OCI-LY7 (cell line): ENCODE results near the gene TEX2. TPM values are rescaled to one million over a fixed set of nuclear protein-coding genes. Genes with fewer than 3 reads are reported as not detected.
A peak's percentile ranks its signal among the peaks of the same experiment; 100 is the strongest.

Source experiments
- BruUV-seq: library from RNA; stranded (reverse); fragments of 400-500 nt; replicated peaks from 2 replicates; lab custom pipeline; 2021; lab: Mats Ljungman, UMichigan
- CTCF ChIA-PET: fragments of 300-600 bp; sonication (Branson Sonifier 250); formaldehyde crosslinking; loops from one replicate; lab custom pipeline; 2022; ENCODE audit warnings: antibody characterized with exemption; ENCODE audit not compliant: unreplicated experiment; lab: Charles Lee
- POLR2A ChIA-PET: fragments of 300-600 bp; sonication (Branson Sonifier 250); formaldehyde crosslinking; loops from one replicate; lab custom pipeline; 2022; ENCODE audit warnings: antibody characterized with exemption; lab: Charles Lee
- DNase-seq: peaks from one replicate; pipeline ENCODE4 v3.0.0-alpha.2; 2015; ENCODE audit warnings: low spot score
- H2AFZ ChIP-seq: fragments of 200-600 bp; sonication (generic), shearing (Covaris generic); 2 replicates; pipeline ENCODE4 v1.6.1; 2014; ENCODE audit warnings: mild to moderate bottlenecking, antibody characterized with exemption, low read length, moderate library complexity
- H3K27ac ChIP-seq: fragments of 200-600 bp; sonication (generic); 2 replicates; pipeline ENCODE4 v1.5.1; 2014; ENCODE audit warnings: mixed run types, low read depth, mild to moderate bottlenecking, moderate library complexity, low read length, inconsistent platforms; ENCODE audit not compliant: poor library complexity, severe bottlenecking
- H3K36me3 ChIP-seq: fragments of 200-600 bp; sonication (generic); 2 replicates; pipeline ENCODE4 v1.6.1; 2014; ENCODE audit warnings: mild to moderate bottlenecking, antibody characterized with exemption, low read length, moderate library complexity, mixed read lengths; ENCODE audit not compliant: insufficient read depth
- H3K4me1 ChIP-seq: fragments of 200-600 bp; sonication (generic); 2 replicates; pipeline ENCODE4 v1.5.1; 2014; ENCODE audit warnings: mild to moderate bottlenecking, low read length; ENCODE audit not compliant: insufficient read depth, poor library complexity, severe bottlenecking
- H3K4me2 ChIP-seq: fragments of 200-600 bp; sonication (generic); 2 replicates; pipeline ENCODE4 v1.6.1; 2014; ENCODE audit warnings: mild to moderate bottlenecking, low read length
- H3K4me3 ChIP-seq: fragments of 200-600 bp; sonication (generic); 2 replicates; pipeline ENCODE4 v1.5.1; 2014; ENCODE audit warnings: mild to moderate bottlenecking, low read depth, low read length; ENCODE audit not compliant: poor library complexity, severe bottlenecking
- H3K79me2 ChIP-seq: fragments of 200-600 bp; sonication (generic); 2 replicates; pipeline ENCODE4 v1.6.1; 2016; ENCODE audit warnings: low read depth, mild to moderate bottlenecking, low read length, moderate library complexity, mixed read lengths; ENCODE audit not compliant: insufficient read depth
- H3K9me2 ChIP-seq: fragments of 200-600 bp; sonication (generic); 2 replicates; pipeline ENCODE4 v1.6.1; 2016; ENCODE audit warnings: mild to moderate bottlenecking, low read length, mixed read lengths; ENCODE audit not compliant: insufficient read depth
- H3K9me3 ChIP-seq: fragments of 200-600 bp; sonication (generic); 2 replicates; pipeline ENCODE4 v1.6.1; 2014; ENCODE audit warnings: mild to moderate bottlenecking, mixed run types, low read length, mixed read lengths
- H4K20me1 ChIP-seq: fragments of 200-600 bp; sonication (generic); 2 replicates; pipeline ENCODE4 v1.6.1; 2014; ENCODE audit warnings: mild to moderate bottlenecking, antibody characterized with exemption, low read length, moderate library complexity, mixed read lengths; ENCODE audit not compliant: insufficient read depth
- EZH2phosphoT487 ChIP-seq: fragments of 200-600 bp; sonication (generic); IDR thresholded peaks from 2 replicates; pipeline ENCODE4 v1.6.1; 2018; ENCODE audit warnings: low read depth, borderline replicate concordance, mild to moderate bottlenecking, mixed run types, antibody characterized with exemption, low read length, moderate library complexity, mixed read lengths
- intact Hi-C: fragments of 100-400 bp; cut with micrococcal nuclease; formaldehyde crosslinking; loops from one replicate; pipeline ENCODE4 v1.10.0; 2022; ENCODE audit not compliant: unreplicated experiment
- total RNA-seq, 2 experiments: library from RNA; depleted of rRNA in 1 of 2; stranded (reverse); fragments of >200 nt in 1 of 2; shearing (Covaris generic) in 1 of 2; gene quantifications; 2 replicates each; pipeline ENCODE4 v1.2.3, GENCODE V29; 2014 to 2022
- TF ChIP-seq, protein P1 (sequence below): fragments of 200-600 bp; sonication (generic); conservative IDR thresholded peaks from 2 replicates; pipeline ENCODE4 v1.5.1; 2014; ENCODE audit warnings: mild to moderate bottlenecking, antibody characterized with exemption, low read length, moderate library complexity, mixed read lengths

TEX2 gene
- total RNA-seq, 2 experiments from 2014 or later = 7.4 to 12.4 TPM

DNA sequence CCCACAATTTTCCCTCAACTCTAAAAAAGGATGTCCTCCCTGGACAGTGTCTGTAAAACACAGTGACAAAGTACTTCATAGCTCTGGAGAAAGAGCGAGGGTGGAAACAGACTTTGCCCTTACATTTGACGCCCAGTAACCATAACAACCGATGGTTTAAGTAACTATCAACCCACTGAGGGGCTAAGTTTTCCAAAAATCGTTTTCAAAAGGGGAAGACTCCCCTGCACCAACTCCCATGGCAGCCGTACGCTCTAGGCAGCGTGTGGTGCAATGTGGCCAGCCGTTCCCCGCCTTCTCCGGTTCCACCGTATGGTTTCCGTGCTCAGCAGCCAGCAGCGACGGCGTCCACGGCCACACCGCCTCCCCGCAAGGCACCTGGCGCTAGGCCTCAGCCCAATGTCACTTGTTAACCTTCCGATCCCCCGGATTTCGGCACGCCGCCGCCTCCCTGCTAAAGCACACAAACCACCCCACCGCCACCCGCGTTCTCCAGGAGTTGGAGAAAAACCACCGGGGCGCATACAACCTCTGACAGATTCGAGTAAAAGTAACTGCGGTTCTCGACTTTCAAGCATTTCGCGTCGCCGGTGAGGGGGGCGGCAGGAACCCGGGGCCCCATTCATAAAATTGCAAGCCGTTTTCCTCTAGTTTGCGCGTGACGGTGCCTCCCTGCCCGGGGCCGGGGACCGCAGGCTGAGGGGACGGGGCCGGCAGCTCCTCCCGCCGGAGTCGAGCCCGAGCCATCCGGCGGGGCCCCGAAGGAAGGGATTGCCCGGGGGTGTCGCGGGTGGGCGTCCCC is 661 bp downstream of the TEX2 start:
- intact Hi-C loops = loop anchor here (1.0 kb wide), 1 partner anchor 116 kb away; no protein-coding TSS in a partner anchor
- Histone ChIP-seq H3K79me2 (peaks cover 11% of the 10 kb centered on the region; the same call in 1 of the 2 replicates), H3K4me1 (peaks cover 17% of the 10 kb centered on the region), H2AFZ (peak overlapping the region; percentile 67), H3K27ac (peak overlapping the region; percentile 38), H3K36me3 (no peaks in the 10 kb centered on the region), H4K20me1 (no peaks in the 10 kb centered on the region; the same call in 1 of the 2 replicates), H3K9me2 (no peaks in the 10 kb centered on the region), H3K4me3 (peak overlapping the region; percentile 92), H3K9me3 (no peaks in the 10 kb centered on the region), H3K4me2 (peak overlapping the region; percentile 75)
- TF ChIP-seq, protein P1, sequence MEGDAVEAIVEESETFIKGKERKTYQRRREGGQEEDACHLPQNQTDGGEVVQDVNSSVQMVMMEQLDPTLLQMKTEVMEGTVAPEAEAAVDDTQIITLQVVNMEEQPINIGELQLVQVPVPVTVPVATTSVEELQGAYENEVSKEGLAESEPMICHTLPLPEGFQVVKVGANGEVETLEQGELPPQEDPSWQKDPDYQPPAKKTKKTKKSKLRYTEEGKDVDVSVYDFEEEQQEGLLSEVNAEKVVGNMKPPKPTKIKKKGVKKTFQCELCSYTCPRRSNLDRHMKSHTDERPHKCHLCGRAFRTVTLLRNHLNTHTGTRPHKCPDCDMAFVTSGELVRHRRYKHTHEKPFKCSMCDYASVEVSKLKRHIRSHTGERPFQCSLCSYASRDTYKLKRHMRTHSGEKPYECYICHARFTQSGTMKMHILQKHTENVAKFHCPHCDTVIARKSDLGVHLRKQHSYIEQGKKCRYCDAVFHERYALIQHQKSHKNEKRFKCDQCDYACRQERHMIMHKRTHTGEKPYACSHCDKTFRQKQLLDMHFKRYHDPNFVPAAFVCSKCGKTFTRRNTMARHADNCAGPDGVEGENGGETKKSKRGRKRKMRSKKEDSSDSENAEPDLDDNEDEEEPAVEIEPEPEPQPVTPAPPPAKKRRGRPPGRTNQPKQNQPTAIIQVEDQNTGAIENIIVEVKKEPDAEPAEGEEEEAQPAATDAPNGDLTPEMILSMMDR = no peak
- BruUV-seq = no TSS peak
- ChIA-PET CTCF (no interaction called here), POLR2A (interaction anchor here (2.5 kb wide), 1 partner anchor 17 kb away, joined by 6 read pairs; no protein-coding TSS in a partner anchor)
- DNase-seq = peak; percentile 53

DNA sequence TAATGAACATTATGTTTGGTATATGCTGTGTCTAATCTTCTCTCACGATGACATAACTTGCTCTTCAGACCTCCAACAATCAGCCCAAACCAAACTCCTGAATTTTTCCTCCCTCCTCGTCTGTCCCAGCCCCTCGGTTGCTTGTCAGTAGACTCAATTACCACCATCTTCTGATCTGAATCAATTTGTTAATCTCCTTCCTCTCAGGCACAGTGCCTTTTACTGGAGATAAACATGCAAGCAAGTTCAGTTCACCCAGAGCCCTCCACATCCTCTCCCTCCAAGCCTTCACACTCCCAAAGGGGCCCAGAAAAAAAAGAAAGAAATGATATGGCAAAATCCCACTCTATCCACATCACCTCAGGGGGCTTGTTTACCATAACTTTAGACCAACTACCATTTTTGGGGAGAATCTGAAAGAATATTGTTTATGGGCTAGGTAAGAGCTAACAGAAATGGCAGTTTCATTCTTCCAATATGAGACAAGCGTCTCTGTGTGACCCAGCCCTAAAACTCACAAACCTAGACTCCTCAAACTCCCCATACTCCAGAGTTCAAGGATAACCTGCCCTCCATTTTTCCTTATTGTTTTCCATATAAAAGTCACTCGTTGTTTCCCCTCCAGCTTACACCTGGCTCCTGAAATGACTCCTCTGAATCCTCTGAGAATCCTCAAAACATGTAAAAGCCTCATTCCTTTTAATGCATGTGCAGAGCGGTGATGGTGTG is 1.5 kb downstream of the TEX2 start:
- POLR2A ChIA-PET = interaction anchor here (2.5 kb wide), 1 partner anchor 18 kb away, joined by 6 read pairs; no protein-coding TSS in a partner anchor
- Histone ChIP-seq H3K9me3 (no peaks in the 10 kb centered on the region), H3K4me3 (peak overlapping the region; percentile 92), H4K20me1 (no peaks in the 10 kb centered on the region; the same call in 1 of the 2 replicates), H3K79me2 (peaks cover 11% of the 10 kb centered on the region; the same call in 1 of the 2 replicates), H3K27ac (peak overlapping the region; percentile 38), H3K36me3 (no peaks in the 10 kb centered on the region), H3K9me2 (no peaks in the 10 kb centered on the region), H3K4me1 (peaks cover 17% of the 10 kb centered on the region), H2AFZ (peak overlapping the region; percentile 67; the same call in 1 of the 2 replicates), H3K4me2 (peak overlapping the region; percentile 75)
- no TSS peak for BruUV-seq
- CTCF ChIA-PET = no interaction called here
- DNase-seq = no peak
- intact Hi-C loops = loop anchor here (1.0 kb wide), 1 partner anchor 115 kb away; no protein-coding TSS in a partner anchor
- TF ChIP-seq, protein P1 = no peak
- TF ChIP-seq EZH2phosphoT487 = no peak
